IMR-90 (cell line): ENCODE results near the gene NRIP1. TPM values are rescaled to one million over a fixed set of nuclear protein-coding genes. Genes with fewer than 3 reads are reported as not detected.

Source experiments
- ATAC-seq: fragments of 200-7000 bp; cut with Tn5 transposase; 2 replicates; pipeline ENCODE4 v1.9.1; 2020; ENCODE audit warnings: low read depth, mild to moderate bottlenecking, moderate library complexity
- BruUV-seq: library from RNA; stranded (reverse); fragments of 400-500 nt; replicated peaks from 2 replicates; lab custom pipeline; 2021; lab: Mats Ljungman, UMichigan
- CTCF ChIA-PET: fragments of 300-600 bp; formaldehyde crosslinking; extraction: SDS; loops from one replicate; lab custom pipeline; 2021; ENCODE audit warnings: antibody characterized with exemption; lab: Yijun Ruan, JAX
- POLR2A ChIA-PET: fragments of 300-600 bp; sonication (Branson Sonifier 250); formaldehyde crosslinking; loops from one replicate; lab custom pipeline; 2022; ENCODE audit warnings: antibody characterized with exemption; ENCODE audit not compliant: unreplicated experiment; lab: Charles Lee
- DNase-seq: peaks from one replicate; pipeline ENCODE4 v3.0.0; 2013
- H2AFZ ChIP-seq: replicated peaks from 2 replicates; pipeline ENCODE3; 2013; ENCODE audit warnings: low read length, mild to moderate bottlenecking; ENCODE audit not compliant: poor library complexity
- H2AK5ac ChIP-seq: 2 replicates; pipeline ENCODE4 v1.6.1; 2013; ENCODE audit warnings: low read depth, low read length, inconsistent platforms
- H2AK9ac ChIP-seq: replicated peaks from 2 replicates; pipeline ENCODE3; 2013; ENCODE audit warnings: mild to moderate bottlenecking, low read depth, low read length, moderate library complexity; ENCODE audit not compliant: poor library complexity
- H2BK120ac ChIP-seq: 2 replicates; pipeline ENCODE4 v1.6.1; 2013; ENCODE audit warnings: low read depth, low read length, inconsistent platforms
- H2BK15ac ChIP-seq: 3 replicates; pipeline ENCODE4 v1.6.1; 2013; ENCODE audit warnings: low read depth, low read length, inconsistent platforms
- H2BK20ac ChIP-seq: 2 replicates; pipeline ENCODE4 v1.6.1; 2013; ENCODE audit warnings: low read depth, mild to moderate bottlenecking, inconsistent platforms, low read length, moderate library complexity
- H2BK5ac ChIP-seq: 2 replicates; pipeline ENCODE4 v1.6.1; 2013; ENCODE audit warnings: mild to moderate bottlenecking, low read depth, low read length, inconsistent platforms; ENCODE audit not compliant: poor library complexity, severe bottlenecking
- H3K14ac ChIP-seq: replicated peaks from 2 replicates; pipeline ENCODE4 v1.6.1; 2013; ENCODE audit warnings: low read depth, low read length, inconsistent platforms
- H3K18ac ChIP-seq: 2 replicates; pipeline ENCODE4 v1.6.1; 2013; ENCODE audit warnings: low read depth, low read length, control low read depth
- H3K23ac ChIP-seq: 2 replicates; pipeline ENCODE4 v1.6.1; 2013; ENCODE audit warnings: low read depth, low read length, inconsistent platforms
- H3K27ac ChIP-seq: 2 replicates; pipeline ENCODE4 v1.5.1; 2013; ENCODE audit warnings: mild to moderate bottlenecking, control low read depth, low read length; ENCODE audit not compliant: insufficient read depth
- H3K27me3 ChIP-seq: 2 replicates; pipeline ENCODE4 v1.6.1; 2013; ENCODE audit warnings: low read length; ENCODE audit not compliant: control insufficient read depth, insufficient read depth
- H3K36me3 ChIP-seq: 2 replicates; pipeline ENCODE4 v1.6.1; 2013; ENCODE audit warnings: low read length, mixed read lengths; ENCODE audit not compliant: control insufficient read depth, insufficient read depth
- H3K4ac ChIP-seq: 2 replicates; pipeline ENCODE4 v1.6.1; 2013; ENCODE audit warnings: low read depth, low read length, inconsistent platforms
- H3K4me1 ChIP-seq: 2 replicates; pipeline ENCODE4 v1.6.1; 2013; ENCODE audit warnings: low read length, mixed read lengths; ENCODE audit not compliant: control insufficient read depth, insufficient read depth
- H3K4me2 ChIP-seq: 2 replicates; pipeline ENCODE4 v1.6.1; 2013; ENCODE audit warnings: low read depth, mild to moderate bottlenecking, control low read depth, low read length, moderate library complexity
- H3K4me3 ChIP-seq: 2 replicates; pipeline ENCODE4 v1.5.1; 2013; ENCODE audit warnings: low read depth, mild to moderate bottlenecking, control low read depth, low read length, moderate library complexity; ENCODE audit not compliant: insufficient read depth
- H3K56ac ChIP-seq: 2 replicates; pipeline ENCODE4 v1.6.1; 2013; ENCODE audit warnings: low read length, inconsistent platforms; ENCODE audit not compliant: insufficient read depth; ENCODE audit errors: extremely low read depth
- H3K79me1 ChIP-seq, 2 experiments: 2 replicates each; pipeline ENCODE4 v1.6.1; 2013; ENCODE audit warnings: low read length in 2 of 2, inconsistent platforms in 1 of 2, low read depth in 1 of 2
- H3K9ac ChIP-seq: 2 replicates; pipeline ENCODE4 v1.6.1; 2013; ENCODE audit warnings: low read depth, low read length, control low read depth
- H3K9me1 ChIP-seq: 2 replicates; pipeline ENCODE4 v1.6.1; 2013; ENCODE audit warnings: low read length, inconsistent platforms; ENCODE audit not compliant: insufficient read depth
- H3K9me3 ChIP-seq: 2 replicates; pipeline ENCODE4 v1.6.1; 2013; ENCODE audit warnings: low read length; ENCODE audit not compliant: control insufficient read depth, insufficient read depth
- H4K20me1 ChIP-seq: 2 replicates; pipeline ENCODE4 v1.6.1; 2013; ENCODE audit warnings: low read length, inconsistent platforms; ENCODE audit not compliant: insufficient read depth
- H4K5ac ChIP-seq: 2 replicates; pipeline ENCODE4 v1.6.1; 2013; ENCODE audit warnings: mild to moderate bottlenecking, low read depth, low read length, control low read depth
- H4K8ac ChIP-seq, 2 experiments: 2 replicates each; pipeline ENCODE4 v1.6.1; 2013; ENCODE audit warnings: low read depth in 2 of 2, low read length in 2 of 2, control low read depth in 1 of 2, inconsistent platforms in 1 of 2
- H4K91ac ChIP-seq: 2 replicates; pipeline ENCODE4 v1.6.1; 2013; ENCODE audit warnings: low read depth, low read length, inconsistent platforms; ENCODE audit not compliant: insufficient read depth
- FOS ChIP-seq: fragments of 150-350 bp; IDR thresholded peaks from 2 replicates; pipeline ENCODE4 v1.6.1; 2016; ENCODE audit warnings: low read depth, low read length
- MAFK ChIP-seq: IDR thresholded peaks from 2 replicates; pipeline ENCODE4 v1.6.1; 2012; ENCODE audit warnings: low read depth, low read length, improper control_type of control experiment
- NFE2L2 ChIP-seq: fragments of 150-350 bp; IDR thresholded peaks from 2 replicates; pipeline ENCODE4 v1.6.1; 2016; ENCODE audit warnings: low read depth, mild to moderate bottlenecking, low read length
- WGBS, 2 experiments: methylation state at CpG; one replicate each; pipeline versions ENCODE4 v1.1.5 to v1.1.7; 2013; ENCODE audit warnings: missing lambda C conversion rate in 2 of 2; ENCODE audit not compliant: insufficient read length in 1 of 2; ENCODE audit errors: extremely low coverage in 2 of 2; 5-methylcytosine and 5-hydroxymethylcytosine counted together
- dilution Hi-C: fragments of 300-500 bp; cut with HindIII; formaldehyde crosslinking; loops from one replicate; pipeline ENCODE4 v1.14.3; 2018; ENCODE audit warnings: low sequenced_read_pairs; ENCODE audit not compliant: unreplicated experiment
- in situ Hi-C: fragments of 300-500 bp; cut with MboI; formaldehyde crosslinking; loops from 3 replicates; pipeline ENCODE4 v1.14.3; 2019; ENCODE audit warnings: low sequenced_read_pairs, inconsistent platforms, mixed read lengths
- intact Hi-C: fragments of 100-400 bp; cut with micrococcal nuclease; formaldehyde crosslinking; loops from 2 replicates; pipeline ENCODE4 v1.10.0; 2022
- polyA plus RNA-seq, 3 experiments: library from polyadenylated mRNA; depleted of rRNA; stranded (reverse); fragments of >200 nt; gene quantifications; 2 replicates each; pipeline ENCODE4 v1.2.3, GENCODE V29; 2012; ENCODE audit warnings: low replicate concordance in 1 of 3
- total RNA-seq: library from RNA; depleted of rRNA; stranded (reverse); fragments of >200 nt; gene quantifications from 2 replicates; pipeline ENCODE4 v1.2.3, GENCODE V29; 2012

NRIP1 gene
- total and polyA plus RNA-seq, 2 of the 4 experiments (the other 2 are of a cell fraction) = 9.6 to 73.8 TPM

DNA sequence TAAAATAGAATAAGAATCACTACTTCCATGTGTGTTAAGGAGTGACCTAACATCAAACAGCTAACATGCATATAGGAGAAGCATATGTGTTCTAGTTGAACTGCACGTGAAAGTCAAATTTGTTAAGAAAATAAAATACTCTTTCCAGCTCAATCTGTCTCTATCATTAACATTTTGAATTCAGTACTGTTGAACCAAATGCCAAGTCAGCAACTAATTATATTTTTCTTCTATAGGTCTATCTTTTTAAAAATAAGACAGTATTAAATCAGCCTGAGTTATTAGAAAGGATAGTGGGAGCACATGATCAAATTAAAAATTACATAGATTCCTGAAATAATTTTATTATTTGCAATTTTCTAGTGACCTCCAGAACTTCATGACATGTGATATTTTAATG, 141.8 kb downstream of the NRIP1 start:
- no peak for DNase-seq
- Histone ChIP-seq H2AK9ac (no peak overlapping the region), H2BK5ac (peak overlapping the region; percentile 71), H3K14ac (no peak overlapping the region; the same call in 1 of the 2 replicates), H3K4me3 (no peak overlapping the region), H3K4me1 (peaks cover 3% of the 10 kb centered on the region; the same call in 1 of the 2 replicates), H4K5ac (no peak overlapping the region), H3K36me3 (no peaks in the 10 kb centered on the region), H2BK15ac (no peak overlapping the region), H3K4ac (no peak overlapping the region), H3K23ac (no peak overlapping the region), H3K56ac (no peak overlapping the region), H3K9me3 (no peaks in the 10 kb centered on the region), H2AK5ac (no peak overlapping the region), H4K91ac (no peak overlapping the region), H4K8ac (no peak overlapping the region; a peak in 1 of 4 replicates), H3K27ac (peak overlapping the region; percentile 22; the same call in 1 of the 2 replicates), H3K9ac (peak overlapping the region; percentile 29; the same call in 1 of the 2 replicates), H2BK120ac (no peak overlapping the region), H3K27me3 (no peaks in the 10 kb centered on the region), H3K4me2 (peak overlapping the region; percentile 74; the same call in 1 of the 2 replicates), H2AFZ (no peak overlapping the region), H4K20me1 (no peaks in the 10 kb centered on the region), H2BK20ac (no peak overlapping the region), H3K18ac (peak overlapping the region; percentile 88; the same call in 1 of the 2 replicates), H3K79me1 (0 out of 4 replicates have a peak, but pooled peaks cover 0 to 3% of the 10 kb centered on the region in 2 experiments), H3K9me1 (no peaks in the 10 kb centered on the region)
- ChIA-PET POLR2A (no interaction called here), CTCF (no interaction called here)
- no CpG with 5 or more reads among the region's 1 CpG for WGBS, 2 experiments
- no TSS peak for BruUV-seq
- no peak for TF ChIP-seq FOS
- no peak for TF ChIP-seq NFE2L2
- TF ChIP-seq MAFK = peak; percentile 85
- in situ Hi-C loops = no loop called here
- dilution Hi-C loops = no loop called here
- intact Hi-C loops = no loop called here
- no peak for ATAC-seq
